CMK (cell line): ENCODE measurements around the gene FHOD3.
"Not testable (repeated sequence)": the region's sequence is repeated elsewhere in the genome, so short reads cannot be mapped to it uniquely, and the experiment has no call there.

Experiments
- DNase-seq: peaks from one replicate; pipeline ENCODE4 v3.0.0-alpha.2; 2010; ENCODE audit warnings: low read depth

Gene FHOD3

DNA sequence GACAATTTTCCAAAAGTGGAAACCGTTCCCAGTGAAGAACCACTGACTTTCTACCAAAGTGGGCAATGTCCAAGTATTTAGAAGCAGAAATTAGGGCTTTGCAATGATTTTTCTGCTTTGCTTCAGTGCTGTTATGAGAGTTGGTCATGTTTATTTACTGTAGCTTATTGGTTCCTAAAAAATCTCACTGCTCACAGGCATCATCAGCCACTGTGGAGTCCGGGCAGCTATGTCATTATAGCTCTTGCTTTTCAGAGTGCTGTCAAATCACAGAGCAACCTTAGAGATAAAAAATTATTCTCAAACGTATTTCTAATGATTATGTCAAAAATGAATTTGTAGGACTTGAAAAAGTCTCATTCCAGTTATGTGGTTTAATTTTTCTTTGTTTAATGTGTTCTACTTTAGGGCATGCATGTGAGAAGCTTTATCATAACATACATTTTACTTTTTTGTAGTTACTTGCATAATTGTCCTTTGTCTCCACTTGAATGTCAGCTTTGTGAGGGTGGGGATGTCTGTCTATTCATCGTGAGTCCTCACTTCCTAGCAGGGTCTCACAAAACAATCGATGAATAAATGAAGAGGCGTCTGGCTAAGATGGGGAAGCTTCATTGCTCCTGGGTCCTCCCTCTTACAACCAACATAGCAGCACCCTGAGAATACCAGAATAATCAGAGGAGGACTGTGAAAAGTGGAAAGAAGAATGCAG, 413.7 kb downstream of the FHOD3 start:
- no peak for DNase-seq

DNA sequence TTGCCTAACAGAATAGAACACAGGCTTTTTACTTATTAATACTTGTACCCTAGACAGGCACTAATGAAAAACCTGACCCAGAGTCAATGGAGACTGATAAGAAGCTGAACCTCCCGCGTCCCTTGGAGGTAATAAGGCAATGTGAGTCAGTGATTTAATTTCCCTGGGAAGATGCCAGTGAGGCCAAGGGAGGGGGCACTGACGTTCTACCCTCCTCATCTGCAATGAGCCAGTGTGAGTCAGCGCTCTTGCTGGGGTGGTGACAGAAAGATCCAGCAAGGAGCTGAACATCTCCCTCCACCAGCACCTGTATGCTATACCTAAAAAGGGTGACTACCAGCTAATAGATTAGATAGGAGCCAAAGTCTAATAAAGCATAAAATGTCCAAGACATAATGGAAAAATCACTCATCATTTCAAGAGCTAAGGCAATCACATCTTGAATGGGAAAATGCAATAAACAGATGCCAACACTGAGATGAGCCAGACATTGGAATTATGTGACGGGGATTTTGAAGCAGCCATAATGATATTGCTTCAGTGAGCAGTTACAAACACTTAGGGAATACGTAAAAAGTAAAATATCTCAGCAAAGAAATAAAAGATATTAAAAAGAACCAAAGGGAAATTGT, 414.4 kb downstream of the FHOD3 start:
- DNase-seq: no peak

DNA sequence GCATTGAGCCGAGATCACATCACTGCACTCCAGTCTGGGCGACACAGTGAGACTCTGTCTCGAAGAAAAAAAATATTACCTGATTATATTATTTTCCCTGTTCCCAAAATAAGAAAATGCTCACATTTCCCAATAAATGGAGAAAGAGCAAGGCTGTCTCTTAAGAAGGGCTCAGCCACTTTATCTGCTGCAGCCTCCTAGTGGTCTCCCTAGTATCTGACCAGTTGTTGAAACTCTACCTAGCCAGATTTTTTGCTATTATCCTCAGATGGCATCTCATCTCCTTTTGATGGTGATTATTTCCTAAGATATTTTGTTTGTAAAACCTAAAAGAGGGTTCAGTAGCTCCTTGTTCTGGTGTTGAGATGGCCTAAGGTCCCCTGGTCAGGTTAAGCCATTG, 417.0 kb downstream of the FHOD3 start:
- no peak for DNase-seq

DNA sequence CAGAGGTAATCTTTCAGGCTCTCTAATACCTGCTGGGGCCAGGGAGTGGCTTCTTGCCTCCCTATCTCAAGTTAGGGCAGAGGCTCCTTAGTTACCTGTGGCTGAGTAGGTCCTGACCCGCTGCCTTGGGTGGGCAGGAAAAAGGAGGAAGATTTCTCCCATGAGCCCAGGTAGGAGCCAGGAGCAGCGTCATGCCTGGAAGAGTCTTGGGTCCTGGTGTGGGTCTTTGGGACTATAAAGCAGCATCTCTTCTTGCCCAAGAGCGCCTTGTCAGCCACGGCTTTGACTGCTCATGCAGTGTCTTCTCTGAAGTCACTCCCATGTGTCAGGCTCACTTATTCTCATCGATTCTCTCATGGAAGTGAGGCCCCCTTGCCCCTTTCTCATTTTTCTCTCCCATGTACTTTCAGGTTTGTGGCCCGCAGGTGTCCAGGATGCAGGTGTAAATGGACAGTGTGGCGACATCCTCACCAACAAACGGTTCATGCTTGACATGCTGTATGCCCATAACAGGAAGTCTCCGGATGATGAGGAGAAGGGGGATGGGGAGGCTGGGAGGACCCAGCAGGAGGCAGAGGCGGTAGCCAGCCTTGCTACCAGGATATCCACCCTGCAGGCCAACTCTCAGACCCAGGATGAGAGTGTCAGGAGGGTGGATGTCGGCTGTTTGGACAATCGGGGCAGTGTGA, 420.1 kb downstream of the FHOD3 start:
- no peak for DNase-seq

DNA sequence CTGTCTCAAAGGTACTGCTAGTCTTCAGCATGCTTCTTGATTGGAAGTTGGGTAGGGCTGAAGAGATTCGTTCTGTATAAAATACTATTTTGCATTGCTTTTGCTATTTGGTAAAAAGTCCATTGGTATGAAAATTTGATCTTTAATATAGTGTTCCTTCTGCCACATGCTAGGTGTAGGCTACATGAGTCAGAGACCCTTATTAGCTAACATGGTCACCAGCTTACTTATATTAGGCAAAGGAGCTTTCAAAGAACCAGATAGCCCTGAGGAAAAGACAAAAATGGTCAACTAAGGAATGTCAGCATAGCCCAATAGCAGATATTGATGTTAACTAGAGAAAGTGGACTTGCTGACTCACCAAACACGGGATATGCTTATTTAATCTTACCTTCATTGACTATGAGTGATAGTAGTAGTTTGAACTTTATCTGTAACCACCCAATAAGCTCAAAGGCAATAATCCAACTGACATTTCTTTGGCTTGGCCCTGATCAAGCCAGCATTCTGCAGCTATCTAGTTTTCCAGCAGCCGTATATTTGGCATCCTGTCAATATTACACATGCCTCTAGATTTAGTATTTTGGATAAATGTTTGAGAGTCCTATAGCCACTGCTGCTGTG, 421.3 kb downstream of the FHOD3 start:
- DNase-seq: no peak

- no peak for DNase-seq
Observed at GRCh38 chr18:36719630-36720029, 422.1 kb downstream of the FHOD3 start.

- not testable (repeated sequence) for DNase-seq
Observed at GRCh38 chr18:36721351-36721750, 423.8 kb downstream of the FHOD3 start.

- no peak for DNase-seq
Observed at GRCh38 chr18:36724169-36724568, 426.7 kb downstream of the FHOD3 start.

- no peak for DNase-seq
Observed at GRCh38 chr18:36724591-36725001, 427.1 kb downstream of the FHOD3 start.

DNA sequence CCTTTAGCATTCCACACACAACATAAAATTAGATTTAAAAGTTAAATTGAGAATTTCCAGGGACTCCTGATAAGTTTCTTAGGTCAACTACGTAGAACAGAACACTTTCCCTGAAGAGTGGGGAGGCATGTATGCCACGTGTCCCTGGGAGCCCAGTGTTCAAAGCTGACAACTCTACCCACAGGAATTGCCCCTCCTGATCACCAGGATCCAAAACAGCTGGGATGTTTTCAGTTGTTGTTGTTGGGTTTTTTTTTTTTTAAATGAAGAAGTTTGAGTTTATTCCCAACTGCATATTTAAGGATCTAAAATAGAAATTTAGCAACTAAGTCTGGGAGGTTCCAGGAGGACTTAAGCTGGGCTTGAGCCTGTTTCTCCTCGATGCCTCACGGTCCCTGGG, 430.8 kb downstream of the FHOD3 start:
- no peak for DNase-seq

DNA sequence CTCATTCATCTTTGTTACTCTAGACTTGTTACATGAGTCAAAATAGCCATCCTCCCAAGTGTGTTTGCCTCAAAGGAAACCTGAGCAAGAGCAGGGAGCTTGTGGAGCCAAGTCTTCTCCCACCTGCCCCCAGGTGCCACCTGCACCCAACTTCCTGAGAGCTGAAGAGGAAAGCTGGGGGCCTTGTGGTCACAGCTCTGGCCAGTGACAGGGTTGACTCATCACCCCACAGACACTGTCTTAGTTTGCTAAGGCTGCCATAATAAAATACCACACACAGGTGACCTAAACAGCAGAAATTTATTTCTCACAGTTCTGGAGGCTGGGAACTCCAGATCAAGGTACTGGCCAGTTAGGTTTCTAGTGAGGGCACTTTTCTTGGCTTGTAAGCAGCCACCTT, 431.7 kb downstream of the FHOD3 start:
- DNase-seq: no peak

GRCh38 chr18:36732264-36732663, 434.8 kb downstream of the FHOD3 start:
- DNase-seq: no peak

DNA sequence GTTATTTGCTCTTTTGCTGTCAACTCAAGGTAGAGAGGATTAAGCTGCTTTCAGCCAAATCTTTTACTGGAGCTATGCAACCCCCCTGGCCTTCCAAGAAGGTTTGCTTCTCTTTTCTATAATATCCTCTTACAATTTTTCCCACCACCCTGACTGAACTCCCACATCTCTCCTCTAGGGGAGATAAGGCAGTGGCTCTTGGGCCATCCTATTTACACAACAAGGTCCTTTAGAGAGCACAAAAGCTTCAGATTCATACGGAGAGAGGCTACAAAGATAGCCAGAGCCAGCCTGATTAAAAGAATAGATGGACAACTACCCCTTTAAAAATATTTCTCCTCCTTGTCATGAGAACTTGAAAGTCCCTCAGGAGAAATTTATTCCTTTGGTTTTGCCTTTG, 435.6 kb downstream of the FHOD3 start:
- no peak for DNase-seq

DNA sequence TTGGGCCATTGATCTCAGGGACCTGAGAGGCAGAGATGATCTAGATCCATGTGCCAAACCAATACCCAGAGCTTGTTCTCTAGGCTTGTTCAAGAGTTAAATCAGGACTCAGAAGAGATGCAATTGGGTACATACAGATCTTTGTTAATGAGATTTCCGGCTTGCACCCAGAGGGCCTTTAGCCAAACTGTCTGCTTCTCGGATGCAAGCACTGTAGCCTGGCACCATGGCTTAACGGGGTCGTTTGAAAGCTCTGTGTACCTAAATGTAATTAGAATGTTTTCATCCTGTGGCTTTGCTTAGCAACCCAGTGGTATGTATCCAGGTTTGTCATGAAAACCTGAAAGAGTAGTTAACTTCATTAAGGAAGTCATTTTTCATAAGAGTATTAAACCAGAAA, 437.1 kb downstream of the FHOD3 start:
- DNase-seq: no peak

DNA sequence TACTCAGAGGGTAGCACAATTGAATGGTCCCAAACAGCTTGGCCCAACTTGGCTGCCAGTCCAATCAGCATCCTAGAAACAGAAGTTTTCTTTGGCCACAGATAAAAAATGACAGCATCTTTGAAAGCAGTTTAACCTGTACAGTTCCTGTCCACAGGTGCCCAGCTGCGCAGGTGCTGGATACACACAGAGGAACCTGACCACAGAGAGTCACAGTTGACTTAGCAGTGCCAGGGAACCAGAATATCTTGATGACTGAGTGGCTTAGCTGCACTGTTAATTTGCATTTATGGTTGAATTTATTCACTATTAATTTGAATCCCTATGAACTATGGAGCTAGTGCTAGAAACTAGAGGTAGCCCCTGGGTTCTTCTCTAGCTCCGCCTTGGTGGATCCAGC, 437.6 kb downstream of the FHOD3 start:
- DNase-seq: no peak

GRCh38 chr18:36736094-36736493, 438.6 kb downstream of the FHOD3 start:
- no peak for DNase-seq

DNA sequence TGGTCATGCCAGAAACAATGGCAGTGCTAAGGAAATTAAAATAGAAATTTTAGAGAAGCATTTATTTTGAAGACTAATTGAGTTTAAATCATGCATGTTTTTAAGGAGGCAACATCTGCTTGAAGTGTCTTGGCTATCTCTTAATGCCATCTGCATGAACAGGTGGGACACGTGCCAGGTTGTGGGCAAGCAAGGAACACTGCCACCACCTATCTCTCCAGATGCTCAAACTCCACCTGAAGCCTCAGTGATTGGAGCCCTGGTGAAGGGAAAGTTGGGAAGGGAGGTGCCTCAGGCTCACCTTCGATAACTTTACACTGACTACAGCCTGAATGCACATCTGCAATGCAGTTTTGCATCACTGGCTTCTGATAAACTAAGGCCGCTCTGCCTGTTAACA, 439.8 kb downstream of the FHOD3 start:
- DNase-seq: no peak

DNA sequence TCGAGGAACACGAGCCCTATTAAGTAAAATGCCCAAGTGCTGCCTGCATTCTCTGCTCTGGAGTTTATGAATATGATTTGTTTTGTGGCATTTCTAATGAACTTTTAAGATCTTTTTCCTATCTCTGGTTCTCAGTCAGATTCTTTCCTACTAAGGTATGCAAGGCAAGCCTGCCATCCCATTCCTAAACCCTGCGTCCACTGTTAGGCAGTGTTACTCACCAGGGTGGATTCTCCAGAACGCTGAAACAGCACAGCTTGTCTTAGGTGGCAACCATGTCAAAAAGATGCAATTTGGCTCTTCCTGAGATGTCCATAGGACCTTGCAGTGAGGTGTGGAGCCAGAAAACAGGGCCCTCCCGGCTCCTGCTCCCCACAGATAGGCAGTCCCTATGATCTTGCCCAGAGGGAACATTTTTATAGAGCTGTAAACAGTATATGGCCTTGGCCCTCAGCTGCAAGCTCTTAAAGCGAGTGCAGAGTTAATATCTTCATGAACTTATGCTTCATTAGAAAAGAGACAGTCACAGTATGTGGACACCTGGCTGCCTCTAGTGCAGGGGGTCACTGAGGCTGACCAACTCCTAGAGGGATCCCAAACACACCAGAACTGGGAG, 446.9 kb downstream of the FHOD3 start:
- no peak for DNase-seq

DNA sequence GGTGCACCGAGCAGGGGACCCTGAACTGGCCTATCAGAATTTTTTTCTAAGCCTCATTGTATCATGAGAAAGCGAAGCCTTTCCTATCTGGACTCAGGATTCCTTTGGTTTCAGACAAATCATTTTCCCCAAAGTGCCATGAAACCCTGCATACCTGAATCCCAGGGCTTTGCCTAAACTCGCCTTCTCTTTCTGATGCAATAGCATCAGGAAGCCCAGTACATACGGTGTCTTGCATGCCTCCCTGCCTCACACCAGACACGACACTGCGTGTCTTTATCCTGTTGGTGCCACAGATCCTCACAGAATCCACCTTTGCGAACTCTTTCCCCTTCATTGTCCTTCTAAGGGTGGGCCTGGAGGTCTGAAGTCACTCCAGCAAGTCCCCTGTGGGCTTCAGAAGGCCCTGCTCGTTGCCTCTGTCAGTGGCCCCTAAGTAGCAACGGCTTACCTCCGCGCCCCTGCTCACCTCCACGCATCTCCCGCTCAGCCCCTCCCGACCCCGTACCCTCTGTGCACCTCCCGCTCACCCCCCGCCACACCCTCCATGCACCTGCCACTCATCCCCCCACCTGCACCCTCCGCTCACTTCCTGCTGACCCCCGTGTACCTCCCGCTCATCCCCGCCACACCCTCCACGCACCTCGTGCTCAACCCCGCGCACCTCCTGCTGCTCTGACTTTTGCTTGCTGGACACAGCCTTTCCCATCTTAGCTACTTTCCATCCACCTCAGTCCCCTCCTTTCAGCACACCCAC, 447.9 kb downstream of the FHOD3 start:
- no peak for DNase-seq

GRCh38 chr18:36752929-36753865, 455.7 kb downstream of the FHOD3 start:
- no peak for DNase-seq

DNA sequence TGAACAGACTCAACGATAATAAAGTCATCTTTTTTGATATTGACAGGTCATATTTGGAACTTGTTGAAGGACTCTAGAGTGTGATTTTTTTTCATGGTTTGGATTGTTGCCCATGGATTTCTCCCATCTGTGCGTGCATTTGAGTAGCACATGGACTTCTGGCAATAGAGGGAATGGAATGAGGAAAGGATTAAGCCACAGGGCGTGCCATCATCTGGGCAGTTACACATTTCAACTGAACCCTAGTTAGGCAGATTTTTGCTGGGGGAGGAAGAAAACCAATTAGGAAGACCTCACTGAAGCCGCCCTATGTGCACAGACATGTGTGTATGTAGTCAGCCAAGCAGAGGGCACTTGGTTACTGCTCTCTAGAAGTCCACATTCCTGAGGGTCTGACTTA, 458.7 kb downstream of the FHOD3 start:
- DNase-seq: no peak
